ENCODE results near the gene C3.
"Not testable (repeated sequence)": the region's sequence is repeated elsewhere in the genome, so short reads cannot be mapped to it uniquely, and the experiment has no call there.

Gene C3

DNA sequence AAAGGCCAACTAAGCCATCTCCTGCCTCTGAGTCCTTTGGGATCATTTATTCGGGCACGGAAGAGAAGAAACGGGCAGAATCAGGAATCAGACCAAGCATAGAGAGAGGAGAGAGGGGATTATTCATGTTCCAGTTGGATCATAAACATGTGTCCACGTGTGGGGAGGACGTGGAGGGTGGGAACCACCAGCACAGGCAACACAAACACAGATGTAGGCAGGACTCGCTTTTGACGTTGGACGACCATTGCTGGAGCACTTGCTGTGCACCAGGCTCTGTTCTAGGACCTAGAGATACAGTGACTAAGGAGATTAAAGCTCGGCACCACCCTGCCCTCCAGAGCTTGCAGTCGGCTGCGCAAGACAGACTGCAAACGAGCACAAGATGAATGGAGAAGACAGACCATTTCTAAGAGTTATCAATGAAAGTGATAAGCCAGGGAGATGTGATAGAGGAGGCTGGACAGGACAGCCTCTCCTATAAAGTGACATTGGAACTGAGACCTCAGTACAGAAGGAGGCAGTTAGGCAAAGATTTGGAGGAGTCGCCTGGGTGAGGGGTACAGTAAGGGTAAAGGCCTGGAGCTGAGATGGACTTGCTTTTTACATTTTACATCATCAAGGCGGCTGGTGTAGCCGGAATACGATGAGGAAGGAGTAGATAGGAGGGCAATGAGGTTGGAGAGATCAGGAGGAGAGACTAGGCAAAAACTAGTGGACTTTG is 46.1 kb upstream of the C3 start:
- TF ChIP-seq, protein P1, sequence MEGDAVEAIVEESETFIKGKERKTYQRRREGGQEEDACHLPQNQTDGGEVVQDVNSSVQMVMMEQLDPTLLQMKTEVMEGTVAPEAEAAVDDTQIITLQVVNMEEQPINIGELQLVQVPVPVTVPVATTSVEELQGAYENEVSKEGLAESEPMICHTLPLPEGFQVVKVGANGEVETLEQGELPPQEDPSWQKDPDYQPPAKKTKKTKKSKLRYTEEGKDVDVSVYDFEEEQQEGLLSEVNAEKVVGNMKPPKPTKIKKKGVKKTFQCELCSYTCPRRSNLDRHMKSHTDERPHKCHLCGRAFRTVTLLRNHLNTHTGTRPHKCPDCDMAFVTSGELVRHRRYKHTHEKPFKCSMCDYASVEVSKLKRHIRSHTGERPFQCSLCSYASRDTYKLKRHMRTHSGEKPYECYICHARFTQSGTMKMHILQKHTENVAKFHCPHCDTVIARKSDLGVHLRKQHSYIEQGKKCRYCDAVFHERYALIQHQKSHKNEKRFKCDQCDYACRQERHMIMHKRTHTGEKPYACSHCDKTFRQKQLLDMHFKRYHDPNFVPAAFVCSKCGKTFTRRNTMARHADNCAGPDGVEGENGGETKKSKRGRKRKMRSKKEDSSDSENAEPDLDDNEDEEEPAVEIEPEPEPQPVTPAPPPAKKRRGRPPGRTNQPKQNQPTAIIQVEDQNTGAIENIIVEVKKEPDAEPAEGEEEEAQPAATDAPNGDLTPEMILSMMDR (IDR thresholded peaks at IDR 0.05; ENCODE audit: insufficient read depth, low read length, poor library complexity, severe bottlenecking) = no peak
- H3K36me3 ChIP-seq (ENCODE audit: control insufficient read depth, insufficient read depth, low read length) = no peaks in the 10 kb centered on the region
- no peaks in the 10 kb centered on the region for H3K27me3 ChIP-seq (replicated peaks; ENCODE audit: control insufficient read depth, insufficient read depth, low read length)
- no peak for DNase-seq (ENCODE audit: extremely low read depth, insufficient read length)
- H3K4me3 ChIP-seq (replicated peaks; ENCODE audit: low read depth, low read length) = peak overlapping the region; percentile 82

DNA sequence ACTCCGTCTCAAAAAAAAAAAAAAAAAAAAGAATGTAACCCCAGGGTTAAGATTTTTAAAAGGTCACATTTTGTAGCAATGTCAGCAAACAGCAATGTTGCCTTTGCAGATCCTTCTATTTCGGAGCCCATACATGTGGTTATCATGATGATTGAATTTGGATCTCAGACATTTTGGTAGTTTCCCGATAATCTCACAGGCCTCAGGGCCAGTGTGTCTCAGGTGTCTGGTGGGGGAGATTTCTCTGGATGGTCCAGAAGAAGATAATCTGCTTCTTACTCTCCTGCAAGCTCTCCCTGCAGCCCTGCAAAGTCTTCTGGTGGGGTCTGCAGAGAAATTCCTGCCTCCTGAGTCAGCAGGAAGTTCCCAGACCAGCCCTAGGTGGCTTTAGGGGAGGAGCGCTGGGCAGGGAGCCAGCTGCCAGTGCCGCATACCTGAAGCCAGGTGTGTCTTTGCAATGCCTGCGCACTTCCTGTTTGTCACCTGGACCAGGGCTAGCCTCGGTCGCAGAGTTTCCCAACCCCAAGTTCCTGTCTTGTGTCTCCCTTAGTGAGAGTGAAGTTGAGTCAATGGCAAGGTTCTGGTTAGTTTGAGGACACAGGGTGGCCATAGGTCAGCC is 45.4 kb upstream of the C3 start:
- no peak for DNase-seq (ENCODE audit: extremely low read depth, insufficient read length)
- Histone ChIP-seq H3K27me3 (replicated peaks; ENCODE audit: control insufficient read depth, insufficient read depth, low read length) (no peaks in the 10 kb centered on the region), H3K4me3 (replicated peaks; ENCODE audit: low read depth, low read length) (peak overlapping the region; percentile 82), H3K36me3 (ENCODE audit: control insufficient read depth, insufficient read depth, low read length) (no peaks in the 10 kb centered on the region)
- TF ChIP-seq, protein P1 (IDR thresholded peaks at IDR 0.05; ENCODE audit: insufficient read depth, low read length, poor library complexity, severe bottlenecking) = no peak

DNA sequence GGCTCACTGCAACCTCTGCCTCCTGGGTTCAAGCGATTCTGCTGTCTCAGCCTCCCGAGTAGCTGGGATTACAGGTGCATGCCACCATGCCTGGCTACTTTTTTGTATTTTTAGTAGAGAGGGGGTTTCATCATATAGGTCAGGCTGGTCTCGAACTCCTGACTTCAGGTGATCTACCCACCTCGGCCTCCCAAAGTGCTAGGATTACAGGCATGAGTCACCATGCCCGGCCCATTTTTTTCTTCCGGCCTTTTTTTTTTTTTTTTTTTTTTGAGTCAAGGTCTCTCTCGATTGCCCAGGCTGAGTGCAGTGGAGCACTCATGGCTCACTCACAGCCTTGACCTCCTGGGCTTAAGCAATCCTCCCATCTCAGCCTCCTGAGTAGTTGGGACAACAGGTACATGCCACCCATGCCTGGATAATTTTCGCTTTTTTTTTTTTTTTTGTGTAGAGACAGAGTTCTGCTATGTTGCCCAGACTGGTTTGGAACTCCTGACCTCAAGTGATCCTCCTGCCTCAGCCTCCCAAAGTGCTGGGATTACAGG is 41.9 kb upstream of the C3 start:
- not testable (repeated sequence) for H3K36me3 ChIP-seq (ENCODE audit: control insufficient read depth, insufficient read depth, low read length); H3K27me3 ChIP-seq (replicated peaks; ENCODE audit: control insufficient read depth, insufficient read depth, low read length); H3K4me3 ChIP-seq (replicated peaks; ENCODE audit: low read depth, low read length); DNase-seq (ENCODE audit: extremely low read depth, insufficient read length)

DNA sequence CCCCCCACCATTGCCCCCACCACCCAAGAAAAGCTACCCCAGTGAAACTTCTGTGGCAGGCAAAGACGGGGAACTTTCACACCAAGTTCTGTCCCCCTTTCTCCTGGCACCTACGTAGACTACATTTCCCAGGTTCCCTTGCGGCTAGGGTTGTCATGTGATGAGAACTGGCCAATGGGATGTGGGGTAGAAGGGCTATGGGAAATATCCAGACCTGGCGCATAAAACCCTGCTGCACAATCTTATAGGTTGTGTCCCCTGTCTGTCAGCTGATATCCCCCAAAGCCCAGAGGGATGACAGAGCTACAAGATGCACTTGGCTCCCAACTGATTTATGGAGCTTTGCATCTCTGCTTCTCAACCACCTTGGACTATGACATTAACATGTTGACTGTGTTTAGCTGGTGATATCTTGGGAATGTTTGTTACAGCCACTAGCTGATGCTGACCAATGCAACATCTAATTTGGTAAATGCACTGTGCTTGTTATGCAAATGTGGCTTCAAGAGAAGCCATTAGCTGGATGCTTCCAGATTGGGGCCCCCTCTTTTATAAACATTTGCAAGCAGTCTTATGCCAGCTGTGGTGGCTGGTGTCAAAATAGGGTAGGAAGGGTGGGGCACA is 40.7 kb upstream of the C3 start:
- TF ChIP-seq, protein P1 (IDR thresholded peaks at IDR 0.05; ENCODE audit: insufficient read depth, low read length, poor library complexity, severe bottlenecking) = no peak
- Histone ChIP-seq H3K4me3 (replicated peaks; ENCODE audit: low read depth, low read length) (no peak overlapping the region), H3K27me3 (replicated peaks; ENCODE audit: control insufficient read depth, insufficient read depth, low read length) (no peaks in the 10 kb centered on the region), H3K36me3 (ENCODE audit: control insufficient read depth, insufficient read depth, low read length) (no peaks in the 10 kb centered on the region; the same call in none of the 2 replicates)
- DNase-seq (ENCODE audit: extremely low read depth, insufficient read length) = no peak

DNA sequence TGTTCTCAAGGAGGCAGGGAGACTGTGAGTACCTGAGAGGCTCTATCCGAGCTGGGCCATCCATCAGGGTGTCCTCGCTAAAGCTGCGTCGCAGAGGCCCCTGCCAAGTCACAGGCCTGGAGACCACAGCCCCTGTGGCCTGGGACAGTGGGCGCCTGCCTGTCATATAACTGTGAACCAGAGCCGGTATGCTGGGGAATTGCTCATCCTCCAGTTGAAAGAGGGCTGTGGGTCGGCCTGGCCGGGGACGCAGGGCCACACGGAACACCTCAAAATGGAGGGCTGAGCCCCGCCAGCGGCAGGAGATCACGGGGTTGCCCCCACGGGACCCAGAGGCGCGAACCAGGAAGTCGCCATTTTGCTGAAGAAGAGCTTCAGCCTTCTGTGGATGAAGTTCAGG is 40.2 kb upstream of the C3 start:
- Histone ChIP-seq H3K36me3 (ENCODE audit: control insufficient read depth, insufficient read depth, low read length) (no peaks in the 10 kb centered on the region; the same call in none of the 2 replicates), H3K4me3 (replicated peaks; ENCODE audit: low read depth, low read length) (no peak overlapping the region), H3K27me3 (replicated peaks; ENCODE audit: control insufficient read depth, insufficient read depth, low read length) (no peaks in the 10 kb centered on the region)
- TF ChIP-seq, protein P1 (IDR thresholded peaks at IDR 0.05; ENCODE audit: insufficient read depth, low read length, poor library complexity, severe bottlenecking) = no peak
- DNase-seq (ENCODE audit: extremely low read depth, insufficient read length) = no peak

All from GM06990 (cell line).